H9 (cell line): Measurements from ENCODE around the gene GNAI2. TPM values are rescaled to one million over a fixed set of nuclear protein-coding genes. Genes with fewer than 3 reads are reported as not detected.

Experiments
- DNase-seq: peaks from one replicate; pipeline ENCODE4 v3.0.0-alpha.2; 2017
- H2AFZ ChIP-seq: one replicate; pipeline ENCODE4 v1.6.1; 2013; ENCODE audit warnings: mild to moderate bottlenecking, low read length, control low read depth, moderate library complexity
- H2AK5ac ChIP-seq: 2 replicates; pipeline ENCODE4 v1.6.1; 2013; ENCODE audit warnings: low read length, control low read depth, mixed read lengths; ENCODE audit not compliant: insufficient read length
- H2BK120ac ChIP-seq: one replicate; pipeline ENCODE4 v1.6.1; 2013; ENCODE audit warnings: low read depth, mild to moderate bottlenecking, low read length, control low read depth, inconsistent platforms; ENCODE audit not compliant: poor library complexity, severe bottlenecking
- H2BK12ac ChIP-seq: 2 replicates; pipeline ENCODE4 v1.6.1; 2013; ENCODE audit warnings: low read length, control low read depth, mixed read lengths, low read depth; ENCODE audit not compliant: insufficient read length
- H2BK15ac ChIP-seq: 2 replicates; pipeline ENCODE4 v1.6.1; 2013; ENCODE audit warnings: low read depth, low read length, control low read depth
- H2BK20ac ChIP-seq: one replicate; pipeline ENCODE4 v1.6.1; 2013; ENCODE audit warnings: low read depth, mild to moderate bottlenecking, low read length, control low read depth, inconsistent platforms; ENCODE audit not compliant: poor library complexity, severe bottlenecking
- H2BK5ac ChIP-seq: 2 replicates; pipeline ENCODE4 v1.6.1; 2013; ENCODE audit warnings: low read length, control low read depth, mixed read lengths; ENCODE audit not compliant: insufficient read length
- H3K14ac ChIP-seq: 2 replicates; pipeline ENCODE4 v1.6.1; 2013; ENCODE audit warnings: low read length, control low read depth; ENCODE audit not compliant: insufficient read depth
- H3K18ac ChIP-seq: 2 replicates; pipeline ENCODE4 v1.6.1; 2013; ENCODE audit warnings: low read depth, mild to moderate bottlenecking, mixed read lengths, low read length, control low read depth; ENCODE audit not compliant: insufficient read length
- H3K23ac ChIP-seq: 2 replicates; pipeline ENCODE4 v1.6.1; 2013; ENCODE audit warnings: low read length, control low read depth, mixed read lengths, low read depth; ENCODE audit not compliant: insufficient read length
- H3K23me2 ChIP-seq: 2 replicates; pipeline ENCODE4 v1.6.1; 2013; ENCODE audit warnings: low read depth, mild to moderate bottlenecking, mixed read lengths, low read length, control low read depth; ENCODE audit not compliant: insufficient read length, poor library complexity, severe bottlenecking
- H3K27ac ChIP-seq: 2 replicates; pipeline ENCODE4 v1.5.1; 2013; ENCODE audit warnings: low read length, control low read depth, mixed read lengths, low read depth; ENCODE audit not compliant: insufficient read length
- H3K27me3 ChIP-seq: 2 replicates; pipeline ENCODE4 v1.6.1; 2013; ENCODE audit warnings: low read length, control low read depth, inconsistent platforms; ENCODE audit not compliant: insufficient read depth
- H3K4ac ChIP-seq: 2 replicates; pipeline ENCODE4 v1.6.1; 2013; ENCODE audit warnings: low read depth, mild to moderate bottlenecking, control low read depth, inconsistent platforms, low read length, moderate library complexity
- H3K4me1 ChIP-seq: 2 replicates; pipeline ENCODE4 v1.6.1; 2013; ENCODE audit warnings: low read length, control low read depth, inconsistent platforms; ENCODE audit not compliant: insufficient read depth
- H3K4me2 ChIP-seq: 2 replicates; pipeline ENCODE4 v1.6.1; 2013; ENCODE audit warnings: low read length, control low read depth, mixed read lengths; ENCODE audit not compliant: insufficient read length, insufficient read depth
- H3K56ac ChIP-seq: 2 replicates; pipeline ENCODE4 v1.6.1; 2013; ENCODE audit warnings: low read depth, mild to moderate bottlenecking, mixed read lengths, low read length, control low read depth; ENCODE audit not compliant: insufficient read length
- H3K79me1 ChIP-seq: 2 replicates; pipeline ENCODE4 v1.6.1; 2013; ENCODE audit warnings: low read depth, mild to moderate bottlenecking, moderate library complexity, low read length, control low read depth, inconsistent platforms; ENCODE audit not compliant: insufficient read depth, poor library complexity, severe bottlenecking
- H3K79me2 ChIP-seq: 2 replicates; pipeline ENCODE4 v1.6.1; 2013; ENCODE audit warnings: low read length, control low read depth, inconsistent platforms; ENCODE audit not compliant: insufficient read depth
- H3K9ac ChIP-seq: 2 replicates; pipeline ENCODE4 v1.6.1; 2013; ENCODE audit warnings: low read length, control low read depth, mixed read lengths; ENCODE audit not compliant: insufficient read length; ENCODE audit errors: extremely low read depth
- H3K9me3 ChIP-seq: one replicate; pipeline ENCODE4 v1.6.1; 2013; ENCODE audit warnings: low read depth, low read length, inconsistent platforms; ENCODE audit not compliant: control insufficient read depth
- H3T11ph ChIP-seq: one replicate; pipeline ENCODE4 v1.6.1; 2013; ENCODE audit warnings: mild to moderate bottlenecking, low read length, control low read depth, inconsistent platforms
- H4K20me1 ChIP-seq: one replicate; pipeline ENCODE4 v1.6.1; 2013; ENCODE audit not compliant: control insufficient read depth, insufficient read length, insufficient read depth
- H4K5ac ChIP-seq: 2 replicates; pipeline ENCODE4 v1.6.1; 2013; ENCODE audit warnings: low read depth, mild to moderate bottlenecking, mixed read lengths, low read length, control low read depth; ENCODE audit not compliant: insufficient read length
- H4K8ac ChIP-seq: replicated peaks from 2 replicates; pipeline ENCODE4 v1.6.1; 2013; ENCODE audit warnings: low read length, control low read depth, mixed read lengths, low read depth; ENCODE audit not compliant: insufficient read length
- H4K91ac ChIP-seq: 2 replicates; pipeline ENCODE4 v1.6.1; 2013; ENCODE audit warnings: low read depth, mild to moderate bottlenecking, moderate library complexity, mixed read lengths, low read length, control low read depth; ENCODE audit not compliant: insufficient read length
- H3K27ac Mint-ChIP-seq, 3 experiments: 2 replicates in 2 of 3; 3 replicates in 1 of 3; pipeline ENCODE4 v1.8.0; 2020 to 2021; ENCODE audit warnings: mixed read lengths in 3 of 3, mild to moderate bottlenecking in 1 of 3, moderate library complexity in 1 of 3
- H3K27me3 Mint-ChIP-seq: 2 replicates; pipeline ENCODE4 v1.8.0; 2021; ENCODE audit warnings: low read depth, mild to moderate bottlenecking, moderate library complexity, mixed read lengths
- H3K36me3 Mint-ChIP-seq, 3 experiments: 2 replicates in 2 of 3; 3 replicates in 1 of 3; pipeline ENCODE4 v1.8.0; 2020 to 2021; ENCODE audit warnings: low read depth in 3 of 3, mixed read lengths in 3 of 3; ENCODE audit not compliant: insufficient read depth in 1 of 3
- H3K4me1 Mint-ChIP-seq, 2 experiments: 2 replicates each; pipeline ENCODE4 v1.8.0; 2020; ENCODE audit warnings: mixed read lengths in 2 of 2
- H3K4me3 Mint-ChIP-seq, 2 experiments: 2 replicates in 1 of 2; 3 replicates in 1 of 2; pipeline ENCODE4 v1.8.0; 2020 to 2021; ENCODE audit warnings: mild to moderate bottlenecking in 2 of 2, mixed read lengths in 2 of 2, moderate library complexity in 1 of 2
- H3K9me3 Mint-ChIP-seq, 2 experiments: 2 replicates in 1 of 2; 3 replicates in 1 of 2; pipeline ENCODE4 v1.8.0; 2020; ENCODE audit warnings: mild to moderate bottlenecking in 2 of 2, mixed read lengths in 2 of 2, moderate library complexity in 1 of 2
- CTCF ChIP-seq: fragments of 200-600 bp; sonication (generic); conservative IDR thresholded peaks from 3 replicates; pipeline ENCODE4 v1.8.0; 2021; ENCODE audit warnings: antibody characterized with exemption, mild to moderate bottlenecking
- WGBS: extraction: QIAGEN DNeasy Blood & Tissue Kit; methylation state at CpG from one replicate; pipeline ENCODE4 v1.1.7; 2013; ENCODE audit warnings: missing lambda C conversion rate, low lambda C conversion rate, mixed read lengths; ENCODE audit not compliant: insufficient read length; ENCODE audit errors: extremely low coverage; 5-methylcytosine and 5-hydroxymethylcytosine counted together
- total RNA-seq: library from RNA; stranded (reverse); gene quantifications from 2 replicates; pipeline ENCODE4 v1.2.1, GENCODE V29; 2021

Gene GNAI2
- total RNA-seq, 1 experiment from 2014 or later: 218 TPM

- H3K23ac ChIP-seq: no peak overlapping the region
- H2BK20ac ChIP-seq: no peak overlapping the region
- Mint-ChIP-seq H3K4me3 (no peak overlapping the region), H3K27ac (no peak overlapping the region), H3K36me3 (no peaks in the 10 kb centered on the region), H3K4me1 (peaks cover 3 to 10% of the 10 kb centered on the region in 2 experiments), H3K27me3 (peaks cover 22% of the 10 kb centered on the region), H3K9me3 (peaks cover 0 to 4% of the 10 kb centered on the region in 2 experiments; a peak in 1 of 5 replicates)
- no peak for DNase-seq
- no peaks in the 10 kb centered on the region for H3K9me3 ChIP-seq
- no peak overlapping the region for H3K14ac ChIP-seq
- TF ChIP-seq CTCF: no peak
- H3K9ac ChIP-seq: no peak overlapping the region
- H3K23me2 ChIP-seq: no peaks in the 10 kb centered on the region
- H2BK12ac ChIP-seq: no peak overlapping the region
- H4K8ac ChIP-seq: no peak overlapping the region
- no peaks in the 10 kb centered on the region for H3K4me1 ChIP-seq
- H3K4ac ChIP-seq: no peak overlapping the region
- H2AK5ac ChIP-seq: no peak overlapping the region
- H2BK120ac ChIP-seq: no peak overlapping the region
- H2AFZ ChIP-seq: no peak overlapping the region
- no peak overlapping the region for H4K5ac ChIP-seq
- H3K27ac ChIP-seq: no peak overlapping the region
- no peaks in the 10 kb centered on the region for H4K20me1 ChIP-seq
- H2BK5ac ChIP-seq: no peak overlapping the region
- no peaks in the 10 kb centered on the region for H3K79me2 ChIP-seq
- H3K4me2 ChIP-seq: no peak overlapping the region
- no peak overlapping the region for H3T11ph ChIP-seq
- no peak overlapping the region for H3K18ac ChIP-seq
- H2BK15ac ChIP-seq: no peak overlapping the region
- H4K91ac ChIP-seq: no peak overlapping the region
- no peaks in the 10 kb centered on the region for H3K27me3 ChIP-seq
- H3K56ac ChIP-seq: no peak overlapping the region
- no peaks in the 10 kb centered on the region for H3K79me1 ChIP-seq
- WGBS: no CpG with 5 or more reads among the region's 4 CpGs
Measured at GRCh38 chr3:50221051-50221410, 15.0 kb upstream of the GNAI2 start.
